DMS 273 treated with DMSO at 0.1 percent for 48 hours (cell line): ENCODE measurements around the gene TGM3.

ENCODE experiments used
- DNase-seq: peaks from one replicate; lab custom pipeline; 2025; lab: John Stamatoyannopoulos, UW

The TGM3 gene

GRCh38 chr20:2285193-2285592 is 10.6 kb upstream of the TGM3 start:
- DNase-seq = no peak

GRCh38 chr20:2285613-2286012 is 10.2 kb upstream of the TGM3 start:
- no peak for DNase-seq

- no peak for DNase-seq
These were observed 8.3 kb upstream of the TGM3 start for GRCh38 chr20:2287504-2287903.

- DNase-seq = no peak
These were observed 6.3 kb upstream of the TGM3 start for GRCh38 chr20:2289475-2289874.

- no peak for DNase-seq
These were observed 5.3 kb upstream of the TGM3 start for GRCh38 chr20:2290486-2290885.

GRCh38 chr20:2292416-2293110 is 3.2 kb upstream of the TGM3 start:
- DNase-seq = no peak

- DNase-seq = no peak
These were observed 2.3 kb upstream of the TGM3 start for GRCh38 chr20:2293486-2293885.

GRCh38 chr20:2293971-2294370 is 1.8 kb upstream of the TGM3 start:
- DNase-seq = no peak

GRCh38 chr20:2295286-2295685 is 515 bp upstream of the TGM3 start:
- no peak for DNase-seq

- DNase-seq = no peak
These were observed 939 bp downstream of the TGM3 start for GRCh38 chr20:2296524-2297356.

- DNase-seq = no peak
These were observed 1.5 kb downstream of the TGM3 start for GRCh38 chr20:2297357-2297728.

GRCh38 chr20:2298116-2298515 is 2.3 kb downstream of the TGM3 start:
- DNase-seq = no peak

GRCh38 chr20:2298701-2299100 is 2.9 kb downstream of the TGM3 start:
- no peak for DNase-seq

GRCh38 chr20:2299301-2299700 is 3.5 kb downstream of the TGM3 start:
- DNase-seq = no peak

- no peak for DNase-seq
These were observed 4.2 kb downstream of the TGM3 start for GRCh38 chr20:2300002-2300401.

GRCh38 chr20:2300420-2300819 is 4.6 kb downstream of the TGM3 start:
- no peak for DNase-seq

GRCh38 chr20:2301164-2301622 is 5.4 kb downstream of the TGM3 start:
- DNase-seq = no peak

GRCh38 chr20:2302384-2303060 is 6.7 kb downstream of the TGM3 start:
- no peak for DNase-seq

GRCh38 chr20:2303673-2304072 is 7.9 kb downstream of the TGM3 start:
- no peak for DNase-seq

- no peak for DNase-seq
These were observed 8.4 kb downstream of the TGM3 start for GRCh38 chr20:2304180-2304579.

GRCh38 chr20:2305029-2305428 is 9.2 kb downstream of the TGM3 start:
- no peak for DNase-seq

GRCh38 chr20:2305479-2305878 is 9.7 kb downstream of the TGM3 start:
- no peak for DNase-seq

GRCh38 chr20:2305946-2306345 is 10.1 kb downstream of the TGM3 start:
- no peak for DNase-seq
